ENCODE results near the gene JMJD6. TPM values are rescaled to one million over a fixed set of nuclear protein-coding genes. Genes with fewer than 3 reads are reported as not detected.

Gene JMJD6
- total RNA-seq (2022; extraction: Qiagen RNA extraction; ENCODE audit: low read depth) = 72.1 to 89.0 TPM (median 83.0 TPM) in 5 replicates

DNA sequence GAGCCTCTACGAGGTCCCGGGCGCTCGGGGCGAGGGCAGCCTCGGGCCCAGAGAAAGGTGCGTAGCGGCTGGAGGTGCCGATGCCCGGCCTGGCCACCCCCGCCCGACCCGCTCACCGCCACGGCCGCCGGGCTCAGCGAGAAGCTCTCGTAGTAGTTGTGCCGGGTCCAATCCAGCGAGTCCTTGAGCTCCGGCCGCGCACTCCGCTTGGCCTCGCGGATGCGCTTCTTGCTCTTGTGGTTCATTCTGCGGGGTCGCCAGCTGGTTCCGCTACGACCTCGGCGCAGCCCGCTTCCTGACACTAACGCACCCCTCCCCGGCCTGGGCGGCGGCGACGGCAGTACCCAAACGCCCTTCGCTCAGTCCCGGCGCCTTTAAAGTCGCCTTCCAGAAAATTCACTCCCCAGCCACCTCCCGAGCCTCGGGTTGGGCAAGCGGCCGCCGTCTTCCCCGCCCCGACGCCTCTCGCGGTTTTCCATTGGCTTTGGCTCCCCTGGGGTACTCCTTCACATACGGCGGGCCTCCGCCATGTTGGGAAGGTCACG, at the start of gene JMJD6:
Gene JMJD6 (minus strand): TSS at position 376 of the 545 bp plus-strand sequence. CDS start 131 bp downstream, at position 245.

DNA sequence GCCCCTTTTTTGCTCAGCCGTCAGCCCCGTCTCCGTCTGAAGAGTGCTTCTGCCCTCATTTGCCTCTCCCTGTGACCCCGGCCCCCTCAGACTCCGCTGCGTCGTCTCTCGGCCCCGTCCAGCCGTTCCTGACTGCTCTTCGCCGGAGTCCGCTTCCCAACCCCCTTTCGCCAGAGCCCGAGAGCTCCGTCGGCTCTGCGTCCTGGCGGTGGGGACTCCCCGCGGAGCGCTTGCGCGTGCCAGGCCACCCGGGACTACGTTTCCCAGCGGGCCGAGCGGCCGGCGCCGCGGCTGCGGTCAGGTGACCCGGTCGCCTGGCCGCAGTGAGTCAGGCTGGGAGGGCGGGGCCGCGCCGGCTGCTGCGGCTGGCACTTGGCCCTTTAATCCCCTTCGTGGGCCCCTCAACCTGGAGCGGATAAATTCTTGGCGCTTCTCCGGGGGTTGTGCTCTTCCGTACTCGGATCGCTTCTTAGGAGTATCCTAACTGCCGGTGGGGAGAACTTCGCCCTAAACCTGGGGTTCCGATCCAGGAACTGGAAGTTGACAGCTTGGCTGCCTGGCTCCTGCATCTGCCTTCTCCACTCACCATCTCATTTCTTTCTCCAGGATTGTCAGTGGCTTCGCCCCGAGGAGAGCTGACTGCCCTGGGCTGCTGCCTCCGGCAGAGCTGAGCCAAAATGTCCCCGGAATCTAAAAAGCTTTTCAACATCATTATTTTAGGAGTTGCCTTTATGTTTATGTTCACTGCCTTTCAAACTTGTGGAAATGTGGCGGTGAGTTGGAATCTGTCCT, 11.5 kb upstream of the JMJD6 start, which contains the start of gene MFSD11:
Gene MFSD11 (plus strand): TSS at position 444 of the 792 bp plus-strand sequence. CDS start 234 bp downstream, at position 678.

GRCh38 chr17:76737082-76737675, 10.8 kb upstream of the JMJD6 start, which contains the start of gene SRSF2:
Gene SRSF2, minus strand, starts transcription at chr17:76737331. Its CDS starts 171 bp downstream, at chr17:76737160.

DNA sequence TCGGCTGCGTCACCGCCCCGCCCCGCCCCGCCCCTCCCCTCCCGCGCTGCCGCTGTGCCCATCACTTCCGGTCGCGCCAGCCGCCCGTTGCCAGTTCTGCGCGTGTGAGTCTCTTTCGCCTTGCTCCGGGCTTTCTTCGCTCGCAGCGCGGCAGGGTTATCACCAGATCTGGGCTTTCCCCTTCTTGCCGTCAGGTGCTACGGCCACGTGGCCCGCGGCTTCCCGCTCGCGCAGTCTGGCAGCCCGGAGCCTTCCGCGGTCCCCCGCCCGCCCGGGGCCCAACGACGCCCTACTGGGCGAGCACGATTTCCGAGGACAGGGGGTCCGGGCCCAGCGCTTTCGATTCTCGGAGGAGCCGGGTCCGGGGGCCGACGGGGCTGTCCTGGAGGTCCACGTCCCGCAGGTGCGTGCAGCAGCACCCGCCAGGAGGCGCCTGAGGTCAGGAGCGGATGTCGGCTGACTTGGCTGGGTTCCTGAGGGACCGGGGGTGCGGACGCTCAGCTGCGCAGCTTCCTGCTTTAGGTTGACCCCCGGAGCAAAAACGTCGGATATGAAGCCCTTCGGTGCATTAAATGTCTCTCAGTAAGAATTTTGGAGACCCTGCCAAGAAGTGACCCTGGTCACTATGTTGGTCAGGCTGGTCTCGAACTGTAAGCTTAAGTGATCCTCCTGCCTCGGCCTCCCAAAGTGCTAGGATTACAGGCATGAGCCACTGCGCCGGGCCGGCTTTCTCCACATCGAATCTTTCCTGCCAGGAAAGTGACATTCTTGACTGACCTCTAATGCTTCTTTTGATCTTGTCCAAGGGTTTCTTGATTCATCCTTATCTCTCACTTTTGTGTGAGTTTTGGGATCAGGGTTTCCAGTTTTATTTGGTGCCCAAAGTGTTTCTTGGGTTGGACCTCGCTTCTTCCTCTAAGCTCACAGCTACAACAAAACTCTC, 641 bp upstream of the JMJD6 start, which contains the start of gene METTL23:
Gene METTL23 (plus strand): TSS at position 64 of the 943 bp plus-strand sequence. CDS start 2,872 bp downstream, outside the sequence.

DNA sequence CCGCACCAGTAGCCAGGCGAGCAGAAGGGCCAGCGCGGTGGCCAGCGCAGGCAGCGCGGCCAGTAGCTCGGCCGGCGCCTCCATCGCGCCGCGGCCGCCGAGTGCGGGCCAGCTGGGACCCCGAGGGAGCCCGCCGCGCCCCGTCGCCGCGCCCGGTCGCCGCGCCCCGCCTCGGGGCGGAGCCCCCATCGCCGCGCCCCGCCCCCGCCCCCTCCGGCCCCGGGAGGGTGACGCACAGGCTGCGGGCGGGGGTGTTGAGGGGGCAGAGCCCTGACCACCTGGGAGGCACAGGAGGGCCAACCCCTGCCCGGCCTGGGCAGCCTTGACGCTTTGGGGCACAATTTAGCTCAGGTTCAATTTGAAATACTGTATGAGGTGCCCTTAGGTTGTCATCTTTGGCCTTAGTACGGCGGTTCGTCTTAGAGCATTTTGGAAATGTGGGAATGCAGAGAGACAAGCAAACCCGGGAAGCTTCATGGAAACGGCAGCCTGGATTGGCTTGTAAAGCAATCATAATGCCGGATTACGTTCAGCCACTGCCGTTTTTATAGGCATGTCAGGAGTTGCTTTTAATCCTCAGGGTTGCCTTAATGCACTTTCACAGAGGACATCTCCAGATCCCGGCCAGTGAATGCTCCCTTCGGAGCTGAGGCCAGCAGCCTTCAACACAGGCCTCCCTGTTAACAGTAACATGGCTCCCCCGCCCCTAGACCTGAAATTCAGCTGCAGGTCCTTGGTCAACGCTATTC, 15.4 kb downstream of the JMJD6 start, which contains the start of gene MXRA7:
Gene MXRA7 (minus strand): TSS at position 103 of the 749 bp plus-strand sequence. CDS start 19 bp downstream, at position 84.

Other genes starting within 250 kb of the JMJD6 start
- 56.3 to 75.4 TPM (median 63.3 TPM) in 5 replicates for gene RHBDF2, start 225.2 kb downstream of the JMJD6 start, total RNA-seq (2022; extraction: Qiagen RNA extraction; ENCODE audit: low read depth)
- gene CYGB, start 188.9 kb downstream of the JMJD6 start, total RNA-seq (2022; extraction: Qiagen RNA extraction; ENCODE audit: low read depth) = 1.1 to 1.9 TPM (median 1.2 TPM) in 5 replicates
- 0.02 TPM in 1 of 5 replicates, not detected in the others for gene PRCD, start 186.6 kb downstream of the JMJD6 start, total RNA-seq (2022; extraction: Qiagen RNA extraction; ENCODE audit: low read depth)
- 0.22 to 0.61 TPM (median 0.47 TPM) in 5 replicates for gene ST6GALNAC2, start 140.7 kb downstream of the JMJD6 start, total RNA-seq (2022; extraction: Qiagen RNA extraction; ENCODE audit: low read depth)
- gene ST6GALNAC1, start 82.8 kb downstream of the JMJD6 start, total RNA-seq (2022; extraction: Qiagen RNA extraction; ENCODE audit: low read depth) = 0.30 to 0.31 TPM in 2 of 5 replicates, not detected in the others
- 58.7 to 65.6 TPM (median 62.3 TPM) in 5 replicates for gene MXRA7, start 15.6 kb downstream of the JMJD6 start, total RNA-seq (2022; extraction: Qiagen RNA extraction; ENCODE audit: low read depth)
- gene METTL23, start 233 bp upstream of the JMJD6 start, total RNA-seq (2022; extraction: Qiagen RNA extraction; ENCODE audit: low read depth) = 59.0 to 66.9 TPM (median 61.5 TPM) in 5 replicates
- 379 to 470 TPM (median 431 TPM) in 5 replicates for gene SRSF2, start 10.7 kb upstream of the JMJD6 start, total RNA-seq (2022; extraction: Qiagen RNA extraction; ENCODE audit: low read depth)
- gene MFSD11, start 11.5 kb upstream of the JMJD6 start, total RNA-seq (2022; extraction: Qiagen RNA extraction; ENCODE audit: low read depth) = 20.5 to 23.6 TPM (median 22.5 TPM) in 5 replicates
- 17.4 to 24.1 TPM (median 23.1 TPM) in 5 replicates for gene MGAT5B, start 141.8 kb upstream of the JMJD6 start, total RNA-seq (2022; extraction: Qiagen RNA extraction; ENCODE audit: low read depth)

Measured in A549 treated with CpdA at 1 μM for 4 hours (cell line).